Thymus (tissue), 11 donors: Measurements from ENCODE around the gene SLBP. TPM values are rescaled to one million over a fixed set of nuclear protein-coding genes. Genes with fewer than 3 reads are reported as not detected.

Experiments used
- DNase-seq, 9 donors: peaks; one replicate each; pipeline ENCODE4 v3.0.0-alpha.2; 2013; ENCODE audit warnings: low spot score in 9 of 9, low read depth in 6 of 9, missing footprints in 1 of 9
- H3K27ac ChIP-seq, 2 donors: one replicate each; pipeline ENCODE4 v1.5.1; 2013; ENCODE audit warnings: control low read depth in 1 of 2, low read depth in 1 of 2, low read length in 1 of 2, mild to moderate bottlenecking in 1 of 2, moderate library complexity in 1 of 2
- H3K27me3 ChIP-seq, 2 donors: one replicate each; pipeline ENCODE4 v1.5.1; 2013; ENCODE audit warnings: low read length in 1 of 2; ENCODE audit not compliant: control insufficient read depth in 2 of 2, insufficient read depth in 1 of 2
- H3K36me3 ChIP-seq, 2 donors: one replicate each; pipeline ENCODE4 v1.5.1; 2013; ENCODE audit warnings: low read length in 1 of 2, mild to moderate bottlenecking in 1 of 2, moderate library complexity in 1 of 2; ENCODE audit not compliant: control insufficient read depth in 2 of 2, insufficient read depth in 2 of 2
- H3K4me1 ChIP-seq, 2 donors: one replicate each; pipeline ENCODE4 v1.5.1; 2013; ENCODE audit warnings: low read length in 2 of 2; ENCODE audit not compliant: control insufficient read depth in 2 of 2, insufficient read depth in 2 of 2
- H3K4me3 ChIP-seq, 2 donors: one replicate each; pipeline ENCODE4 v1.5.1; 2013; ENCODE audit warnings: low read length in 2 of 2, control low read depth in 1 of 2, mild to moderate bottlenecking in 1 of 2
- H3K9me3 ChIP-seq, 2 donors: one replicate each; pipeline ENCODE4 v1.5.1; 2013; ENCODE audit warnings: low read length in 1 of 2, mild to moderate bottlenecking in 1 of 2; ENCODE audit not compliant: control insufficient read depth in 2 of 2, insufficient read depth in 1 of 2
- WGBS: extraction: QIAGEN DNeasy Blood & Tissue Kit; methylation state at CpG from one replicate; pipeline ENCODE4 v1.1.7; 2013; 5-methylcytosine and 5-hydroxymethylcytosine counted together
- polyA plus RNA-seq: library from polyadenylated mRNA; stranded (reverse); fragments of 200-250 nt; gene quantifications from one replicate; pipeline ENCODE4 v1.2.3, GENCODE V29; 2013
- total RNA-seq: library from RNA; stranded (reverse); fragments of 120-200 nt; gene quantifications from one replicate; pipeline ENCODE4 v1.2.4, GENCODE V29; 2013
- donor health status: healthy.

Gene SLBP
- total and polyA plus RNA-seq, 2 donors: 53.1 to 96.2 TPM

GRCh38 chr4:1648962-1649361 is 63.2 kb downstream of the SLBP start:
- Histone ChIP-seq H3K27me3 (no peaks in the 10 kb centered on the region), H3K36me3 (no peaks in the 10 kb centered on the region), H3K4me1 (no peaks in the 10 kb centered on the region), H3K4me3 (no peak overlapping the region), H3K27ac (no peak overlapping the region), H3K9me3 (peaks cover 1 to 5% of the 10 kb centered on the region in 2 donors)
- 96% methylated on average over 3 of the region's 3 CpGs for WGBS
- no peak for DNase-seq

DNA sequence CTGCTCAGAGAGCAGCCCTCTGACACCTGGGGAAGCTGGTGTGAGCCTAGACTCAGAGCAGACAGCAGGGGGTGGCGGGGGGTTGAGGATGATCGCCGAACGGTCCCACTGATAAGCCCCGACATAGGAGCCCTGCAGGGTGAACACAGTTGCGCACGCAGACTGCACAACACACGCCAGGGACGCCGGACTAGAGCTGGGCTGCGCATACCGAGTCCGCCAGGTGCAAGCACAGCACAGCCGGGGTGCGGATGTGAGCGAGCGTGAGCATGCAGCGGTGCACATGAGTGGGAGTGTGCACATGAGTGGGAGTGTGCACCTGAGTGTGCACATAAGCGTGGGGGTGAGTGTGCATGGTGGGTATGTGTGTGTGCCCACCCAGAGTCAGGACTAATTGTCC is 64.7 kb downstream of the SLBP start:
- Histone ChIP-seq H3K4me1 (no peaks in the 10 kb centered on the region), H3K27me3 (no peaks in the 10 kb centered on the region), H3K9me3 (peaks cover 1 to 5% of the 10 kb centered on the region in 2 donors), H3K36me3 (no peaks in the 10 kb centered on the region), H3K27ac (no peak overlapping the region), H3K4me3 (no peak overlapping the region)
- DNase-seq: no peak
- 95% methylated on average over 19 of the region's 19 CpGs for WGBS

DNA sequence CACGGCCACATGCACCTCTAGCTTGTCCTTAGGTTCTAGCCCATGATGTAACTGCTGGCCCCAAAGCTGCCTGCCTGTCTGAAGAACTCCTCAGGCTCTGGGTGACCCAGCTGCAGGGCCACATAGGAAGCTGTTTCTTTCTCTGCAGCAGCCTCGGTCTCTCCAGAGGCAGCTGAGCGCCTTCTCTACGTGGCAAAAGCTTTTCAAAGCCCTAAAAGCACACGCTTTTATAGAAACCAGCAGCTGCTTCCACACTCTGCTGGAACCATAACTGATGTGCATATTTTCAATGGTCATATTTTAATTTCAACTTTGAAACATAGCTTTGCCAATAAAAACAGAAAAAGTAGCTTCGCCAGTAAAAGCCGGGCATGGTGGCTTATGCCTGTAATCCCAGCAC is 65.4 kb downstream of the SLBP start:
- H3K9me3 ChIP-seq: peaks cover 0 to 5% of the 10 kb centered on the region in 2 donors
- WGBS: 96% methylated on average over 7 of the region's 7 CpGs
- no peaks in the 10 kb centered on the region for H3K4me1 ChIP-seq
- no peak overlapping the region for H3K27ac ChIP-seq
- H3K27me3 ChIP-seq: no peaks in the 10 kb centered on the region
- DNase-seq: no peak
- no peak overlapping the region for H3K4me3 ChIP-seq
- no peaks in the 10 kb centered on the region for H3K36me3 ChIP-seq

- Histone ChIP-seq H3K36me3 (no peaks in the 10 kb centered on the region), H3K27me3 (no peaks in the 10 kb centered on the region), H3K4me1 (no peaks in the 10 kb centered on the region), H3K9me3 (peaks cover 0 to 5% of the 10 kb centered on the region in 2 donors), H3K27ac (no peak overlapping the region), H3K4me3 (no peak overlapping the region)
- WGBS: 91% methylated on average over 21 of the region's 21 CpGs
- DNase-seq: no peak
These were observed 67.0 kb downstream of the SLBP start for GRCh38 chr4:1644891-1645657.

- no peaks in the 10 kb centered on the region for H3K36me3 ChIP-seq
- peaks cover 0 to 5% of the 10 kb centered on the region in 2 donors for H3K9me3 ChIP-seq
- WGBS: 97% methylated on average over 48 of the region's 48 CpGs
- no peaks in the 10 kb centered on the region for H3K4me1 ChIP-seq
- no peaks in the 10 kb centered on the region for H3K27me3 ChIP-seq
- no peak overlapping the region for H3K27ac ChIP-seq
- H3K4me3 ChIP-seq: no peak overlapping the region
- no peak for DNase-seq
These were observed 68.0 kb downstream of the SLBP start for GRCh38 chr4:1643971-1644735.

Other genes starting within 250 kb of the SLBP start
- 1.0 TPM for gene FAM53A, start 28.0 kb downstream of the SLBP start, total RNA-seq
- gene FAM53A, start 28.0 kb downstream of the SLBP start, polyA plus RNA-seq: 2.0 TPM
- 15.1 TPM for gene TMEM129, start 9.0 kb upstream of the SLBP start, total RNA-seq
- 23.2 TPM for gene TMEM129, start 9.0 kb upstream of the SLBP start, polyA plus RNA-seq
- gene TACC3, start 9.2 kb upstream of the SLBP start, total RNA-seq: 31.4 TPM
- 46.7 TPM for gene TACC3, start 9.2 kb upstream of the SLBP start, polyA plus RNA-seq
- 3.8 TPM for gene FGFR3, start 81.0 kb upstream of the SLBP start, total RNA-seq
- gene FGFR3, start 81.0 kb upstream of the SLBP start, polyA plus RNA-seq: 13.2 TPM
- gene LETM1, start 143.8 kb upstream of the SLBP start, total RNA-seq: 68.3 TPM
- gene LETM1, start 143.8 kb upstream of the SLBP start, polyA plus RNA-seq: 16.8 TPM
- 65.3 TPM for gene NSD2, start 159.1 kb upstream of the SLBP start, total RNA-seq
- gene NSD2, start 159.1 kb upstream of the SLBP start, polyA plus RNA-seq: 18.6 TPM